ENCODE measurements around the gene DNAJC15. TPM values are rescaled to one million over a fixed set of nuclear protein-coding genes. Genes with fewer than 3 reads are reported as not detected.

The DNAJC15 gene
- 10 to 100 TPM; 21.8 to 32.9 (median 30.9) TPM for total RNA-seq
- polyA plus RNA-seq, result 44.4 TPM
- long read RNA-seq, donor 1, full-length matches to known transcripts, result 108 of 119 reads
- long read RNA-seq, donor 1, partial matches to known transcripts, result 2 of 119 reads
- long read RNA-seq, donor 1, other reads (novel, unspliced or antisense), result 9 of 119 reads
- long read RNA-seq, donor 2, full-length matches to known transcripts, result 60 of 63 reads
- long read RNA-seq, donor 2, partial matches to known transcripts, result 0 of 63 reads
- long read RNA-seq, donor 2, other reads (novel, unspliced or antisense), result 3 of 63 reads
- long read RNA-seq, donor 3, full-length matches to known transcripts, result 121 of 136 reads
- long read RNA-seq, donor 3, partial matches to known transcripts, result 3 of 136 reads
- long read RNA-seq, donor 3, other reads (novel, unspliced or antisense), result 12 of 136 reads
- long read RNA-seq, donor 4, full-length matches to known transcripts, result 52 of 60 reads
- long read RNA-seq, donor 4, partial matches to known transcripts, result 0 of 60 reads
- long read RNA-seq, donor 4, other reads (novel, unspliced or antisense), result 8 of 60 reads

DNA sequence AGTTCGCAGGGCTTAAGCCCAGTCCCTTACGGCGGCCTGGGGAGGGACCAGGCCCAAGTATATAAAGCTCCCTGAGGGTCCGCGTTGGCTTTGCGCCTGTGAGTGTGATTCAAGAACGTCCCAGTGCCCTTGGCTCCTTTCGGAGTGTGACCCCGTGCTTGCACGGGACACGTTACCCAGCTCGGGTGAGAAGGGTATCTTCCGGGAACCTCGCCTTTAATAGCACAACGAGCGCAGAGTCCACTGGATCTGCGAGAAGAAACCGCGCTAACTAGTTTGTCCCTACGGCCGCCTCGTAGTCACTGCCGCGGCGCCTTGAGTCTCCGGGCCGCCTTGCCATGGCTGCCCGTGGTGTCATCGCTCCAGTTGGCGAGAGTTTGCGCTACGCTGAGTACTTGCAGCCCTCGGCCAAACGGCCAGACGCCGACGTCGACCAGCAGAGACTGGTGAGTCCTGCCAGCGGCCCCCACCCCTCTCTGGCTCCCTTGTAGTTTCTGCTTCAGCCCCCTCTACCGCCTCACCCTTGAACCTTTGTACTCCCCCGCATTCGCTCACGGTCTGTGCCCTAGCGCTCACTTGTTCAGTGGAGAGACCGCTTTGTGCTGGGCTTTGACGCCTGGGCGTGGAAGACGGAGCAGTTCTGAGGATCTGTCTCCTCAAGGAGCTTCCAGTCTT lies at the start of gene DNAJC15:
TSS of gene DNAJC15 (plus strand) at position 298 of the 675 bp plus-strand sequence. CDS start at position 339, 41 bp downstream.
- Histone ChIP-seq H3K9me3 (ENCODE audit: control insufficient read depth, low read length) (no peaks in the 10 kb centered on the region), H3K4me3 (ENCODE audit: low read length) (peak within 1 kb of the TSS; percentile 97), H3K4me1 (ENCODE audit: control insufficient read depth, insufficient read depth, low read length) (peaks cover 6% of the 10 kb centered on the region), H3K27ac (ENCODE audit: low read length) (peak within 1 kb of the TSS; percentile 98), H3K27me3 (ENCODE audit: control insufficient read depth, insufficient read depth) (no peaks in the 10 kb centered on the region)
- 3% methylated on average over 48 of the region's 48 CpGs for whole genome bisulfite sequencing
- ATAC-seq, result peak; percentile 95 to 96
- intact Hi-C loops (cut with DNase I), result no loop called here
- DNase-seq, result peak; percentile 91 to 97 (median 95)

DNA sequence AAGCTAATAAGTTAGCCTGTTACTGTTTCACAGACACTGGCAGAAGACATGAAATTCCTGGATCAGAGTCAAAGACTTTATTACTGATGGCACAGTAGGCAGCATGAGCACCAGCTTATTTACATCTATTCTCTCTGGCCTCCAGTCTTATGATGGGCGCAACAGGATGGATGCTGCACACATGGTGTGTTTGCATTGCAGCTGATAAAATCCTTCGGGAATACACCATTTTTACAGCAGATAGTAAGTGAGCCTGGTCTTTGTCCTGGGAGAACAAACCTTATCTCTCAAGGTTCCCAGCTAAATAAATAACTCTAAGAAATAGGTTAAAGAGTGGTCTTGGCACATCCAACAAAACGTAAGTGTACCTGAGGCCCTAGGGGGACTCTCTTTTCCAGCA lies 47.3 kb upstream of the DNAJC15 start:
- H3K27me3 ChIP-seq (ENCODE audit: control insufficient read depth, insufficient read depth), result no peaks in the 10 kb centered on the region
- 94% methylated on average over 3 of the region's 3 CpGs for WGBS
- DNase-seq, result no peak
- H3K9me3 ChIP-seq (ENCODE audit: control insufficient read depth, low read length), result no peaks in the 10 kb centered on the region
- intact Hi-C loops (cut with DNase I), result no loop called here
- ATAC-seq, result no peak
- no peaks in the 10 kb centered on the region for H3K4me1 ChIP-seq (ENCODE audit: control insufficient read depth, insufficient read depth, low read length)
- H3K27ac ChIP-seq (ENCODE audit: low read length), result no peak overlapping the region
- no peak overlapping the region for H3K4me3 ChIP-seq (ENCODE audit: low read length)

DNA sequence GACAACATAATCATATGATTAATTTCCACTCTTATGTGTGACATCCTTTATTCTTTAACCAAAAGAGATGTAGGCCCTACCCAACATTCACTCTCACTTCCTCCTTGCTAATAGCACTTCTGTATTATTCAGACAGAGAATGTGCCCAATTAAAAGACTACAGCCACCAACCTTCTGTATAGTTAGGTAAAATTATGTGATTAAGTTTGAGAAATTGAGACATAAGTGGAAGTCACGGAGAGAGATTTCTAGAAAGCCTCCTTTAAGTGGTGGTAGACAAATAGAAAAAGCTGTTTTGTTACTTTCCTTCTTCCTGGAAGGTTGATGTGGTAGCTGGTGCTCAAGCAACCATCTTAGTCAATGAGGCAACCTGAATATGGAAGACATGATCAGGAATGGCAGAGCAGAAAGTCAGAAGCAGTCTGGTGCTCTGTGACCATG lies 46.1 kb upstream of the DNAJC15 start:
- Histone ChIP-seq H3K4me1 (ENCODE audit: control insufficient read depth, insufficient read depth, low read length) (no peaks in the 10 kb centered on the region), H3K27ac (ENCODE audit: low read length) (no peak overlapping the region), H3K4me3 (ENCODE audit: low read length) (no peak overlapping the region), H3K9me3 (ENCODE audit: control insufficient read depth, low read length) (no peaks in the 10 kb centered on the region), H3K27me3 (ENCODE audit: control insufficient read depth, insufficient read depth) (no peaks in the 10 kb centered on the region)
- WGBS, result 96% methylated on average over 1 of the region's 1 CpG
- intact Hi-C loops (cut with DNase I), result no loop called here
- DNase-seq (no peak), ATAC-seq (no peak)

DNA sequence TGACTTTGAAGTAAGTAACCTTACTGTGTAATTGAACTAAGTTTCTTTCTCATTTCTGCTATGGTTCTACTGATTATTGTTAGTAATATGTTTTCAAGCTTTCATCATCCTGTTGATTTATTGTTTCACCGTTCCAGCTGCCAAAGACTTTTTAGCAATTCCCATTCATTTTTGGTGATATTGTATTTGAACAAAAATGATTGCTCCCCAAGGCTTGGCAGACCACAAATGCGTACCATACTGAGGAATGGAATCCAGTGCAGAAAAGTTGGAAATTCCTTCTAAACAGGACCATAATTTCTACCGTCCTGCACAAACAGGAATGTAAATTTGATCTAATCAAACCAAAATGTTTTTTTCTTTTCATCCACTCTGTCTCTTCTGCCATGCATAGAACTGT lies 42.1 kb upstream of the DNAJC15 start:
- intact Hi-C loops (cut with DNase I), result no loop called here
- Histone ChIP-seq H3K4me1 (ENCODE audit: control insufficient read depth, insufficient read depth, low read length) (peaks cover 6% of the 10 kb centered on the region), H3K27me3 (ENCODE audit: control insufficient read depth, insufficient read depth) (no peaks in the 10 kb centered on the region), H3K27ac (ENCODE audit: low read length) (no peak overlapping the region), H3K9me3 (ENCODE audit: control insufficient read depth, low read length) (no peaks in the 10 kb centered on the region), H3K4me3 (ENCODE audit: low read length) (no peak overlapping the region)
- no peak for ATAC-seq
- DNase-seq, result no peak
- WGBS, result 35% methylated on average over 3 of the region's 3 CpGs

DNA sequence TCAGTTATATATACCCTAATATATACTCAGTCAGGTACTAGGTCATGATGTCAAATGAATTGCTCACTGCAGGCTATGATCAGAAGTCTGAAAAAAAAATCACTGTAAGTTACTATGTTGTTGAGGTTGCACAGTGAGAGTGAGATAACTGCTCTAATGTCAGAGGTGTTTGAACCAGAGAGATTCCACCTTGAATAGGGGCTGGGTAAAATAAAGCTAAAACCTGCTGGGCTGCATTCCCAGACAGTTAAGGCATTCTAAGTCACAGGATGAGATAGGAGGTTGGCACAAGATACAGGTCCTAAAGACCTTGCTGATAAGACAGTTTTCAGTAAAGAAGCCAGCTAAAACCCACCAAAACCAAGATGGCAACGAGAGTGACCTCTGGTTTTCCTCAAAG lies 41.5 kb upstream of the DNAJC15 start:
- 60% methylated on average over 1 of the region's 1 CpG for WGBS
- no peaks in the 10 kb centered on the region for H3K27me3 ChIP-seq (ENCODE audit: control insufficient read depth, insufficient read depth)
- intact Hi-C loops (cut with DNase I), result no loop called here
- no peak for ATAC-seq
- no peak overlapping the region for H3K4me3 ChIP-seq (ENCODE audit: low read length)
- DNase-seq, result no peak
- no peaks in the 10 kb centered on the region for H3K9me3 ChIP-seq (ENCODE audit: control insufficient read depth, low read length)
- peaks cover 6% of the 10 kb centered on the region for H3K4me1 ChIP-seq (ENCODE audit: control insufficient read depth, insufficient read depth, low read length)
- no peak overlapping the region for H3K27ac ChIP-seq (ENCODE audit: low read length)

DNA sequence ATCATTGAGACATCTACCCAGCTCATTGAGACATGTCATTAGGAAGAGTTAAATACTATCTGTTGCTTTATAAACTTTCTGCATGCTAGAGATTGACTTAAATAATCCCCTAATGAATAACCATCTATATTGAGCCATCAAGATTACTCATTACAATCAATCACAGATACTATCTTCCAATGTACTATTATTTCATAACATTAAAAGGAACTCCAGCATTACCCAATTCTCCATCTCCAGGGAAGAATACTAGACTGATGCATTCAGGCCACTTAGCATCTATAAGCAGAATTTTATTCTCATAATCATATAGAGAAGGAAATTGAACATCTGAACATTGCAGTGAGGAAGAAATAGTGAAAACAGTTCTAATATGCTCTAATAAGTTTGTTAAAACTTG lies 39.4 kb upstream of the DNAJC15 start:
- Histone ChIP-seq H3K4me1 (ENCODE audit: control insufficient read depth, insufficient read depth, low read length) (peaks cover 6% of the 10 kb centered on the region), H3K4me3 (ENCODE audit: low read length) (no peak overlapping the region), H3K27me3 (ENCODE audit: control insufficient read depth, insufficient read depth) (no peaks in the 10 kb centered on the region), H3K9me3 (ENCODE audit: control insufficient read depth, low read length) (no peaks in the 10 kb centered on the region), H3K27ac (ENCODE audit: low read length) (no peak overlapping the region)
- DNase-seq, result no peak
- ATAC-seq, result no peak
- intact Hi-C loops (cut with DNase I), result no loop called here

DNA sequence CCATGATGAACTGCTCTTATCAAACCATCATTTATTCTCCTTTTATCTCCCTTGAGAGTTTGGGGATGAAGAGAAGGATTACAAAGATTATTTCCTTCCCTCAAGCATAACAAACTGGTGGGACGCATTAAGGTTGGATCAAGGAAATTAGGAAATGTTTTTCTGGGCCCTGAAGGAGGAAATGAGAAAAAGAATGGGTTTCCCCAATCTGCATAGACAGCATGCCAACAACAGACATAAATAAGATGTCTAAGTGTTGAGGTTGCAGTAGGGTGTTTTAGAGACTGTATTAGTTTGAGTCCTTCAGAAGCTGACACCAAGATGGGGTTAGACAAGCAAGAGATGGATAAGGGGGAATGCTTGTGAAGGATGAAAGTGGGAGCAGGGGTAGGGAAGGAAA lies 38.7 kb upstream of the DNAJC15 start:
- ATAC-seq (peak in 1 of 2 donors; percentile 15), DNase-seq (no peak)
- Histone ChIP-seq H3K4me3 (ENCODE audit: low read length) (no peak overlapping the region), H3K9me3 (ENCODE audit: control insufficient read depth, low read length) (no peaks in the 10 kb centered on the region), H3K27ac (ENCODE audit: low read length) (no peak overlapping the region), H3K27me3 (ENCODE audit: control insufficient read depth, insufficient read depth) (no peaks in the 10 kb centered on the region), H3K4me1 (ENCODE audit: control insufficient read depth, insufficient read depth, low read length) (peaks cover 6% of the 10 kb centered on the region)
- intact Hi-C loops (cut with DNase I), result no loop called here
- 54% methylated on average over 1 of the region's 1 CpG for WGBS

DNA sequence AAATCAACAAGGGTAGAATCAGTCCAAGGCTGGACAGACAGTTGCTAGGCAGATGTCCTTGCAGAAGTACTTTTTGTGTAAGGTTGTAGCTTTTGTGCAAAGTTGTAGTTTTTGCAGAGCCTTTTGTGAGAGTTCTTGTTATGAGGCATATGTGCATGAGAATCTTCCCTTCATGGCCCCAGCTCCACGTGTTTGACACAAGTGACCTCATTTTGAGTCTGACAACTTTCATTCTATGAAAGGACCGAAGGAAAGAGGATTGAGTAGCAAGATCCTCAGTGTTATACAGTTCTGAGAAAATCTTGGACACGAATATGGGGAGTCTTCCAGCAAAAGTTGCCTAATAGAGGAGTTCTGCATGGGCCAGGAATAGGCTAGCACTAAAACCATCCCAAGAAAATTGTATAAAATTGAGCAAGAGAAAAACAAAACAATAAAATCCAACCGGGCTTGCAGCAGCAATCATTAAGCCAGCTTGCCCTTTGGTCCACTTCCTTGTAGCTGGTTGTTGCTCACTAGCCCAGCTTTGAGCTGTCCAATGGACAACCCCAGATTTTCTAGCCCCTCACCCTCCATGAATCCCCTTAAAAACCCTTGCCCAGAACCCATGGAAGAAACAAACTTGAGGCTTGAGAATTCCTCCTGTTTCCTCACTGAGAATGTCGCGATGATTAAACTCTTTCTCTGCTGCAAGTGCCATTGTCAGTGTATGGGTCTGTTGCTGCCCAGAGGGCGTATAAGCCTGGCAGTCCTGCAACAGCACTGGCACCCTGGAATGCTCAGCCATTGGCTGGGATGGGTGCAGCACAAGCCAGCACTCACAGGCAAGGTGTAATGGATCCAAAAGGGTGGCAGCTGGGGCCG lies 37.8 kb upstream of the DNAJC15 start:
- Histone ChIP-seq H3K9me3 (ENCODE audit: control insufficient read depth, low read length) (no peaks in the 10 kb centered on the region), H3K27ac (ENCODE audit: low read length) (peak overlapping the region; percentile 10), H3K4me1 (ENCODE audit: control insufficient read depth, insufficient read depth, low read length) (peaks cover 6% of the 10 kb centered on the region), H3K4me3 (ENCODE audit: low read length) (no peak overlapping the region), H3K27me3 (ENCODE audit: control insufficient read depth, insufficient read depth) (no peaks in the 10 kb centered on the region)
- peak; percentile 75 to 87 for ATAC-seq
- WGBS, result 75% methylated on average over 8 of the region's 8 CpGs
- no peak for DNase-seq
- intact Hi-C loops (cut with DNase I), result no loop called here

DNA sequence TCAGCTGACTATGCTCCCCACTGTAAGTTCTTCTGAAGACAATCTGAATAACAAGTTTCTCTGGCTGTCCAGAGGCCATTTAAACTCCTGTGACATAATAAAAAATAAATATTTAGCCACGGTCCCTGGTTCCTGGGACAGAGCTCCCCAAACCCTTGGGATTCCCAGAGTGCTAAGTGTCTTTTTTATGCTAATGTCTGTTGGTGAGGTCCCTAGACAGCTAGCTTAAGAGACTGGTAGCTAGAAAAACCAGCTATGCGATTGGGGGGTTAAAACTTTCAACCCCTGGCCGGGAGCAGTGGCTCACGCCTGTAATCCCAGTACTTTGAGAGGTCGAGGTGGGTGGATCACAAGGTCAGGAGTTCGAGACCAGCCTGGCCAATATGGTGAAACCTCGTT lies 37.2 kb upstream of the DNAJC15 start:
- Histone ChIP-seq H3K4me1 (ENCODE audit: control insufficient read depth, insufficient read depth, low read length) (peaks cover 11% of the 10 kb centered on the region), H3K27ac (ENCODE audit: low read length) (no peak overlapping the region), H3K9me3 (ENCODE audit: control insufficient read depth, low read length) (no peaks in the 10 kb centered on the region), H3K4me3 (ENCODE audit: low read length) (no peak overlapping the region), H3K27me3 (ENCODE audit: control insufficient read depth, insufficient read depth) (no peaks in the 10 kb centered on the region)
- no peak for DNase-seq
- ATAC-seq, result no peak
- intact Hi-C loops (cut with DNase I), result no loop called here
- 81% methylated on average over 7 of the region's 7 CpGs for WGBS

DNA sequence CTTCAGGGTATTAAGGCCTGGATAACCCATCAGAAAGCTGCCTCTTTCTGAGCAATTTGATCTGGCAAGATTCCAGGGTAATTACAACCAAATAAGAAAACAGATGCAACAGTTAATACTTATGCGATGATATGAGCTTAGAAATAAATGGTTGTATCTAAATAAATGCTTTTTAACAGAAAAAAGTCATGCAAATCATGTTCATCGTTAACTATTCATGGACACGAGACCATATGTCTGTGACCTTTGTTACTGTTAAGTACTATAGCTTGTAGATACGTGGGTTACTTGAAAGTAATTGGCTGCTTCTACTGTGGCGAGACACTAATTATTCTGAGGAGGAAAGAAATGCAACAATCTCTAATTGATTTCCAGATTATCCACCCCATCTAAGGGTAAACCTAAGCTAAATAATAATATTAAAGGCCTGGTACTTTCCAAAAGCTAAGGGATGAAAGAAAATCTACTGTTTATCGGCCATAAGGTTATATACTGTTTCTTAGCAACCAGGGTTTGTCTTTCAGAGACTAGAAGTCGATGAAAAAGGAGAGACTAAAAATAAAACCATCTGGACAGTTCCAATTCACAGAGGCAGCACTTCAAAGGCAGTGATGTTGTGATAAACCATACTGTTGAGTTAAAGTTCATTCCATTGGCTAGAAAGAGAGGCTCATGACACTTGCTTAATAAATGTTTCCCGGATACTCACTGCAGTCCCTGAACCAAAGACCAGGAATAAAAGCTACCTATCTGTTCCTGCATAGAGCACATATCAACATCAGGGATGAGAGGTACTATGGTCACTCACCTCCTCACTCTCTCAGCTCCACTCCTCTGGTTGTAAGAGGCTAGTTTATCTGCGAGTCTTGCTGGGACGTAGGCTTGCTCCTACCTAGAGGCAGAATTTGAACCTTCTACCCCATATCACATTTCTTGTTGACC lies 32.8 kb upstream of the DNAJC15 start:
- no peak for DNase-seq
- Histone ChIP-seq H3K27ac (ENCODE audit: low read length) (peak overlapping the region; percentile 68), H3K4me1 (ENCODE audit: control insufficient read depth, insufficient read depth, low read length) (peaks cover 11% of the 10 kb centered on the region), H3K9me3 (ENCODE audit: control insufficient read depth, low read length) (no peaks in the 10 kb centered on the region), H3K27me3 (ENCODE audit: control insufficient read depth, insufficient read depth) (no peaks in the 10 kb centered on the region), H3K4me3 (ENCODE audit: low read length) (peak overlapping the region; percentile 69)
- intact Hi-C loops (cut with DNase I), result no loop called here
- ATAC-seq, result peak in 1 of 2 donors; percentile 24
- 45% methylated on average over 10 of the region's 10 CpGs for WGBS

Measured in right cardiac atrium (tissue), 5 donors.